Ovary (tissue), 9 donors: Measurements from ENCODE around the gene NFASC. TPM values are rescaled to one million over a fixed set of nuclear protein-coding genes. Genes with fewer than 3 reads are reported as not detected.

Experiments
- DNase-seq, 5 donors: peaks; one replicate each; pipeline ENCODE4 v3.0.0-alpha.2; 2019 to 2020
- H3K27ac ChIP-seq, 2 donors: fragments of 200-600 bp; one replicate each; pipeline versions ENCODE4 v1.5.1 to v1.8.0; 2019 to 2022
- H3K27me3 ChIP-seq: fragments of 200-600 bp; one replicate; pipeline ENCODE4 v1.8.0; 2022
- H3K36me3 ChIP-seq: fragments of 200-600 bp; sonication (generic); one replicate; pipeline ENCODE4 v1.5.1; 2019
- H3K4me1 ChIP-seq: one replicate; pipeline ENCODE4 v1.8.1; 2013; ENCODE audit warnings: mild to moderate bottlenecking, moderate library complexity; ENCODE audit not compliant: insufficient read depth
- H3K4me3 ChIP-seq: fragments of 200-600 bp; sonication (generic); one replicate; pipeline ENCODE4 v1.5.1; 2017
- H3K9me3 ChIP-seq, 2 donors: fragments of 200-600 bp in 1 of 2; sonication (generic) in 1 of 2; one replicate each; pipeline versions ENCODE4 v1.5.1 to v1.8.1; 2013 to 2019; ENCODE audit warnings: mild to moderate bottlenecking in 1 of 2, moderate library complexity in 1 of 2
- EP300 ChIP-seq: sonication (generic); formaldehyde crosslinking; IDR thresholded peaks from one replicate; pipeline ENCODE4 v1.6.1; 2017; ENCODE audit warnings: antibody characterized with exemption
- POLR2A ChIP-seq: fragments of 450-650 bp; IDR thresholded peaks from one replicate; pipeline ENCODE4 v1.6.1; 2017; ENCODE audit warnings: antibody characterized with exemption, mild to moderate bottlenecking, moderate library complexity
- WGBS, 3 donors: extraction: QIAGEN DNeasy Blood & Tissue Kit in 1 of 3; methylation state at CpG; one replicate each; pipeline versions ENCODE4 v1.1.5 to v1.1.7; 2013 to 2017; 5-methylcytosine and 5-hydroxymethylcytosine counted together
- intact Hi-C, 4 donors: fragments of 100-400 bp; cut with DNase I; formaldehyde crosslinking; loops; one replicate each; pipeline versions ENCODE4 v1.11.0 to v1.15.1; 2022 to 2023
- polyA plus RNA-seq, 2 donors: library from polyadenylated mRNA; stranded (reverse); fragments of 200-250 nt in 1 of 2; fragments of 350-450 nt in 1 of 2; fragmentation: Illumina TruSeq in 1 of 2; extraction: RNeasy Lipid Tissue Mini Kit (QIAGEN cat#74804) in 1 of 2; gene quantifications; one replicate each; pipeline ENCODE4 v1.2.3, GENCODE V29; 2013 to 2014
- total RNA-seq, 7 donors: library from RNA; depleted of rRNA in 2 of 7; stranded (reverse); fragments of >200 nt in 2 of 7; fragmentation: NEBNext Ultra II Directional in 3 of 7; extraction: Animal tissue kit (Norgen Biotek cat#: 25700) in 3 of 7; gene quantifications; one replicate each; pipeline versions ENCODE4 v1.1.0 to v1.2.4, GENCODE V29; 2016 to 2023
- TF ChIP-seq, protein P1 (sequence below), 3 donors: fragments of 450-650 bp in 2 of 3; fragments of 200-600 bp in 1 of 3; IDR thresholded peaks; one replicate each; pipeline versions ENCODE4 v1.5.1 to v1.8.0; 2016 to 2022; ENCODE audit warnings: antibody characterized with exemption in 3 of 3, mild to moderate bottlenecking in 1 of 3
- donor health status: DM: no; HTN: no; CAD: no; lungs with moderate emphysema.
- donor health status: DM: no; HTN: no; CAD: no.
- donor health status: Bipolar disorder and iron deficiency.
- donor health status: DM: yes; HTN: yes; CAD: no.
- donor health status: DM: no; HTN: no; CAD: no.
- donor health status: DM: yes; HTN: yes; CAD: no.

Gene NFASC
- total and polyA plus RNA-seq, 9 donors: 9.3 to 73.2 (median 20.9) TPM

GRCh38 chr1:204968135-204968534, 97.5 kb downstream of the NFASC start:
- no peak for DNase-seq
- 91 to 92% (median 92%) methylated on average over 10 of the region's 10 CpGs for WGBS, 3 donors
- intact Hi-C loops: no loop called here
- TF ChIP-seq, protein P1, sequence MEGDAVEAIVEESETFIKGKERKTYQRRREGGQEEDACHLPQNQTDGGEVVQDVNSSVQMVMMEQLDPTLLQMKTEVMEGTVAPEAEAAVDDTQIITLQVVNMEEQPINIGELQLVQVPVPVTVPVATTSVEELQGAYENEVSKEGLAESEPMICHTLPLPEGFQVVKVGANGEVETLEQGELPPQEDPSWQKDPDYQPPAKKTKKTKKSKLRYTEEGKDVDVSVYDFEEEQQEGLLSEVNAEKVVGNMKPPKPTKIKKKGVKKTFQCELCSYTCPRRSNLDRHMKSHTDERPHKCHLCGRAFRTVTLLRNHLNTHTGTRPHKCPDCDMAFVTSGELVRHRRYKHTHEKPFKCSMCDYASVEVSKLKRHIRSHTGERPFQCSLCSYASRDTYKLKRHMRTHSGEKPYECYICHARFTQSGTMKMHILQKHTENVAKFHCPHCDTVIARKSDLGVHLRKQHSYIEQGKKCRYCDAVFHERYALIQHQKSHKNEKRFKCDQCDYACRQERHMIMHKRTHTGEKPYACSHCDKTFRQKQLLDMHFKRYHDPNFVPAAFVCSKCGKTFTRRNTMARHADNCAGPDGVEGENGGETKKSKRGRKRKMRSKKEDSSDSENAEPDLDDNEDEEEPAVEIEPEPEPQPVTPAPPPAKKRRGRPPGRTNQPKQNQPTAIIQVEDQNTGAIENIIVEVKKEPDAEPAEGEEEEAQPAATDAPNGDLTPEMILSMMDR (IDR thresholded peaks at IDR 0.05): no peak
- TF ChIP-seq EP300 (no peak), POLR2A (no peak)
- H3K36me3 ChIP-seq: no peaks in the 10 kb centered on the region
- H3K27me3 ChIP-seq: no peaks in the 10 kb centered on the region
- no peak overlapping the region for H3K4me3 ChIP-seq
- no peak overlapping the region for H3K27ac ChIP-seq
- no peaks in the 10 kb centered on the region for H3K9me3 ChIP-seq
- no peaks in the 10 kb centered on the region for H3K4me1 ChIP-seq

GRCh38 chr1:204968951-204969350, 98.3 kb downstream of the NFASC start:
- no peak overlapping the region for H3K27ac ChIP-seq
- H3K9me3 ChIP-seq: no peaks in the 10 kb centered on the region
- TF ChIP-seq EP300: no peak
- TF ChIP-seq, protein P1 (IDR thresholded peaks at IDR 0.05): no peak
- TF ChIP-seq POLR2A: no peak
- DNase-seq: no peak
- H3K36me3 ChIP-seq: no peaks in the 10 kb centered on the region
- intact Hi-C loops: no loop called here
- H3K4me1 ChIP-seq: no peaks in the 10 kb centered on the region
- H3K27me3 ChIP-seq: no peaks in the 10 kb centered on the region
- H3K4me3 ChIP-seq: no peak overlapping the region
- whole genome bisulfite sequencing, 3 donors: 69 to 80% (median 77%) methylated on average over 16 of the region's 16 CpGs

DNA sequence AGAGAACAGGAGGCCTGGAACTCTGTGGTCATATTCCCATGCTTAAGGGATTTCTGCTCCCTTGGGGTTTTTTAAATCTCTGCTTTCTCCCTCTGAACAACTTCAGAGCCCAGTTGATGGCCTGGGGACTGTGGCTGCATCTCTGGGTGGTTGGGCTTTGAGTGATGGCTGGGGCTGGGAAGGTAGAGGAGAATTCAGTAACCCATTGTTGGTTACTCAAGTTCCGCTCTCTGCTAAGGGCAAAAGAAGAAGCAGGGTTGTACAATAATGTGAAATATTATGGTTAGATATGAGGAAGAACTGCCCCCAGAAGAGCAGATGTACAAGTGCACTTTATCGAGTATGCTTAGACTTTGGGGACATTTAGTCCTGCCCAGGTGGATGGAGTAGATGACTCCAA, 100.3 kb downstream of the NFASC start:
- H3K27me3 ChIP-seq: no peaks in the 10 kb centered on the region
- TF ChIP-seq POLR2A (no peak), EP300 (no peak)
- TF ChIP-seq, protein P1 (IDR thresholded peaks at IDR 0.05): no peak
- no peaks in the 10 kb centered on the region for H3K9me3 ChIP-seq
- no peaks in the 10 kb centered on the region for H3K4me1 ChIP-seq
- DNase-seq: no peak
- H3K4me3 ChIP-seq: no peak overlapping the region
- intact Hi-C loops: no loop called here
- 93 to 100% (median 95%) methylated on average over 2 of the region's 2 CpGs for WGBS, 3 donors
- no peaks in the 10 kb centered on the region for H3K36me3 ChIP-seq
- H3K27ac ChIP-seq: no peak overlapping the region

DNA sequence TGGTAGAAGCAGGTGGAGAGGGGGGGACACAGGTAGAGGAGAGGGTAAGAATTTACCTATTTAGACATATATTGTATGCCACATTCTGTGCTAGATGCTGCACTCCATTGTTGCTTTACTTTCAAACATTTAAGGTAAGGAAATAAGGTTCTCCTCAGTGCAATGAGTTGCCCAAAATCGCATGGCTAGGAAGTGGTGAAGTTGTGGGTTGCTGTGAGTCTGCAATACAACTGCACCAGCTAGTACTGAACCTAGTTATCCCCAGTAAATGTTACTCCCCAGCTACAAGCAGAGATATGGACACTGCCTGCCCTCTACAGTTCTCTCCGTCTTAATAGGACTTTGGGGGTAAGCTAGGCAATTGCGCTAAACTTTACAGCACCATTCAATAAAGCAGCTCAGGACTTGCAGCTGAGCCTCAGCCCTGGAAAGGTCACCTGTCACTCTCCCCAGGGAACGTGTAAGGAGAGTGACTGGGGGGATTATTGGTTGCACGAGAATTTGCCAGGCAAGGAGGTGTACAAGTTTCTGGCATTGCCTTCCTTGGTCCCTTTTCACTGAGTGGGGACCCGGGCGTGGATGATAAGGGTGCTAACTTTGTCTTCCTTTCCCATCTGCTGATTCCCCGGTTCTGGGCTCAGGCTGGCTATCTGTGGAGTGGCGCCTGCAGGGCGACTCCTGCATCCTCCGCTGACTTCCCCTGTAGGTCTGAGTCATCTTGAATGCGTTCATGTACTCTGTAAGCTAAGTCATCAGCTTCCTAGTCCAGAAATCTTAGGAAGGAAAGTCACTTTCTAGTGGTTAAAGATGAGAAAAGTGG, 101.1 kb downstream of the NFASC start:
- no peaks in the 10 kb centered on the region for H3K36me3 ChIP-seq
- H3K4me3 ChIP-seq: no peak overlapping the region
- no peak for DNase-seq
- intact Hi-C loops: no loop called here
- no peaks in the 10 kb centered on the region for H3K4me1 ChIP-seq
- no peaks in the 10 kb centered on the region for H3K27me3 ChIP-seq
- H3K9me3 ChIP-seq: no peaks in the 10 kb centered on the region
- H3K27ac ChIP-seq: no peak overlapping the region
- WGBS, 3 donors: 54 to 64% (median 63%) methylated on average over 12 of the region's 12 CpGs
- TF ChIP-seq, protein P1 (IDR thresholded peaks at IDR 0.05): no peak
- TF ChIP-seq EP300: no peak
- TF ChIP-seq POLR2A: no peak
